D721Med (cell line): ENCODE data around the gene EAPP.
A peak's percentile ranks its signal among the peaks of the same experiment; 100 is the strongest.
"Not testable (repeated sequence)": the region's sequence is repeated elsewhere in the genome, so short reads cannot be mapped to it uniquely, and the experiment has no call there.

ENCODE experiments used
- DNase-seq: peaks from one replicate; pipeline ENCODE4 v3.0.0; 2011; ENCODE audit warnings: low spot score; ENCODE audit not compliant: insufficient read length
- FAIRE-seq: peaks from 2 replicates; lab custom pipeline; 2011; peaks lifted over from hg19 to GRCh38; lab: Jason Lieb, UNC
- TF ChIP-seq, protein P1 (sequence below): IDR thresholded peaks from 2 replicates; pipeline ENCODE4 v1.5.1; 2012; ENCODE audit warnings: mild to moderate bottlenecking, control low read depth; ENCODE audit not compliant: insufficient read depth; ENCODE audit errors: missing control alignments

Gene EAPP

DNA sequence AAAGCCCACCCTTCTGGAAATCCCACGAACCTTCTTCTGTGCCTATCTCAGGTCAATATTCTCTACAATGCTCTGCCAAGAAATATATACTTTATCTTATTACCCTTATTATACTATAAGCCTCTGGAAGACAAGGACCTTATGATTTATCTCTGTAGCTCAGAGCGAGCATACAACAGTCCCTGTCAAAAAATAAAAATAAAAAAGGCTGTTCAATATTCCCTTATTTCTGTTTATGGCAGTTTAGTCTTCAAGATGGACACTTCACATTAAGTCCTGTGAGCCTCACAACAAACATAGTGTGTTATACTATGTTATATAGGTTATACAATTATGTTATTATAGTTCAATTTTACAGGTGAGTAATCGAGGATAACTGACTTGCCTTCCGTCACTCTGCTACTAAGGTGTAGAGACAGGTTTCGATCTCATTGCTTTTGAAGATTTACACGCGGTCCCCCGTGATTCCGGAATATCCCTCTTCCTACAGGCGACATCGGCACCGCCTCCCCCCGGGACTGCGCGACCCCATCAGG, 562 bp downstream of the EAPP start:
- DNase-seq (peak; percentile 7), FAIRE-seq (no peak)

DNA sequence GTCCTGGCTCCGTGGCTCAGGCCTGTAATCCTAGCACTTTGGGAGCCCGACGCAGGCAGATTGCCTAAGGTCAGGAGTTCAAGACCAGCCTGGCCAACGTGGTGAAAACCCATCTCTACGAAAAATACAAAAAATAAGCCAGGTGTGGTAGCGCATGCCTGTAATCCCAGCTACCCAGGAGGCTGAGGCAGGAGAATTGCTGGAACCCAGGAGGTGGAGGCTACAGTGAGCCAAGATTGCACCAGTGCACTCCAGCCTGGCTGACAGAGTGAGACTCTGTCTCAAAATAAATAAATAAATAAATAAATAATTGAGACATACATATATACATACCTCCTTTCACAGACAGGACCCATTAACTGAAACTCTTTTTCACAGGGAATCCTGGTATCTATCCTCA, 1.4 kb downstream of the EAPP start:
- not testable (repeated sequence) for DNase-seq, FAIRE-seq

More for the DNA sequence above, 562 bp downstream of the EAPP start:
- TF ChIP-seq, protein P1, sequence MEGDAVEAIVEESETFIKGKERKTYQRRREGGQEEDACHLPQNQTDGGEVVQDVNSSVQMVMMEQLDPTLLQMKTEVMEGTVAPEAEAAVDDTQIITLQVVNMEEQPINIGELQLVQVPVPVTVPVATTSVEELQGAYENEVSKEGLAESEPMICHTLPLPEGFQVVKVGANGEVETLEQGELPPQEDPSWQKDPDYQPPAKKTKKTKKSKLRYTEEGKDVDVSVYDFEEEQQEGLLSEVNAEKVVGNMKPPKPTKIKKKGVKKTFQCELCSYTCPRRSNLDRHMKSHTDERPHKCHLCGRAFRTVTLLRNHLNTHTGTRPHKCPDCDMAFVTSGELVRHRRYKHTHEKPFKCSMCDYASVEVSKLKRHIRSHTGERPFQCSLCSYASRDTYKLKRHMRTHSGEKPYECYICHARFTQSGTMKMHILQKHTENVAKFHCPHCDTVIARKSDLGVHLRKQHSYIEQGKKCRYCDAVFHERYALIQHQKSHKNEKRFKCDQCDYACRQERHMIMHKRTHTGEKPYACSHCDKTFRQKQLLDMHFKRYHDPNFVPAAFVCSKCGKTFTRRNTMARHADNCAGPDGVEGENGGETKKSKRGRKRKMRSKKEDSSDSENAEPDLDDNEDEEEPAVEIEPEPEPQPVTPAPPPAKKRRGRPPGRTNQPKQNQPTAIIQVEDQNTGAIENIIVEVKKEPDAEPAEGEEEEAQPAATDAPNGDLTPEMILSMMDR = no peak

DNA sequence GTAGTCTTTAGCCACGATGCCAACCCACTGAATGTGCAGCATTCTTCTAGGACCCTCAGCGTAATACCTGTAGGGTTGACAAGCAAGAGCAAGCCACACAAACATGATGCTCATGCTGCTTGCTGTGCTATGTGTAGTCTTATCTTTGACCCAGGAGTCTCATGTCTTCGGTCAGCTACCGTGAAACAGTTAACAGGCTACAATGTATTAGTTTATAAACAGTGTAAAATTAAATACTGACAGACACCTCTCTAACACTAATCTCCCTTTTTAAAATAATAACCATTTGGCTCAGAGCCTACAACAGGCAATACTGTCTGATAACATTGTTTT, 1.9 kb downstream of the EAPP start:
- no peak for DNase-seq
- TF ChIP-seq, protein P1 = no peak
- FAIRE-seq = no peak

DNA sequence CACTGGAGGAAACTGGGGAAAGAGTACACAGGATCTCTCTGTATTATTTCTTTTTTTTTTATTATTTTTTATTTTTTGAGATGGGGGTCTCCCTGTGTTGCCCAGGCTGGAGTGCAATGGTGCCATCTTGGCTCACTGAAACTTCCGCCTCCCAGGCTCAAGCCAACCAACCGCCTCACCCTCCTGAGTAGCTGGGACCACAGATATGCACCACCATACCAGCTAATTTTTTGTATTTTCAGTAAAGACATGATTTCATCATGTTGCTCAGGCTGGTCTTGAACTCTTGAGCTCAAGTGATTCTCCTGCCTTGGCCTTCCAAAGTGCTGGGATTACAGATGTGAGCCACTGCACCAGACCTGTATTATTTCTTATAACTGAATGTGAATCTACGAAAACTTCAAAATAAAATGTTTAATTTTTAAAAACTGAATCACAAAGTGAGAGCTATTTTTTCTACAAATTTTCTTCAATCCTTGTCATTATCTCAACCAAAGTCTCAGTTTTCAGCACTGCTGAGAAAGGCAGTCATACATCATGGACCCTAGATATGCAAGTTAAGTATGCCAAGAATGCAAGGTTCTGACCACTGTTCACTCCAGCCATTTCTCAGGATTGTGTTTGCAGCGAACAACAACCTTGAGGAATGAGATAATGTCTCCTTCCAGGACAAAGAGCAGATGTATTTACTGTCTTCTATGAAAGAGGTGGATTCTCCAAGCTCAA, 2.4 kb downstream of the EAPP start:
- FAIRE-seq (no peak), DNase-seq (no peak)
- TF ChIP-seq, protein P1 = no peak

DNA sequence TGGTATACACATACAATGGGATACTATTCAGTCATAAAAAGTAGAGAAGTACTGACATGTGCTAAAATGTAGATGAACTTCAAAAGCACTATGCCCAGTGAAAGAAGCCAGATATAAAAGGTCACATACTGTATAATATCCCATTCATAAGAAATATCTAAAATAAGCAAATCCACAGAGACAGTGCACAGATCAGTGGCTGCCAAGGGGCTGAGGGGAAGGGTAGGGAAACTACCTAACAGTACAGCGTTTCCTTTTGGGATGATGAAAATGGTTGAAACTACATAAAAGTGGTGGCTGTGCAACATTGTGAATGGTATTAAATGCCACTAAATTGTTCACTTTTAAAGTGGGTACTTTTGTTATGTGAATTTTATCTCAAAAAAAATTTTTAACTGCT, 11.9 kb downstream of the EAPP start:
- DNase-seq (no peak), FAIRE-seq (no peak)
- TF ChIP-seq, protein P1 = no peak

DNA sequence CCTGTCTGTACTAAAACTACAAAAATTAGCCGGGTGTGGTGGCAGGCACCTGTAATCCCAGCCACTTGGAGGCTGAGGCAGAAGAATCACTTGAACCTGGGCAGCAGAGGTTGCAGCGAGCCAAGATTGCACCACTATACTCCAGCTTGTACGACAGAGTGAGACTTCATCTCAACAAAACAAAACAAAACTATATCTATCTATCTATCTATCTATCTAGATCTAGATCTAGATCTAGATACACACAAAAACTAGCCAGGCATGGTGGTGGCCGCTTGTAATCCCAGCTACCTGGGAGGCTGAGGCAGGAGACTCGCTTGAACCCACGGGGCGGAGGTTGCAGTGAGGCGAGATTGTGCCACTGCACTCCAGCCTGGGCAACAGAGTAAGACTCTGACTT, 15.3 kb downstream of the EAPP start:
- not testable (repeated sequence) for FAIRE-seq, DNase-seq

DNA sequence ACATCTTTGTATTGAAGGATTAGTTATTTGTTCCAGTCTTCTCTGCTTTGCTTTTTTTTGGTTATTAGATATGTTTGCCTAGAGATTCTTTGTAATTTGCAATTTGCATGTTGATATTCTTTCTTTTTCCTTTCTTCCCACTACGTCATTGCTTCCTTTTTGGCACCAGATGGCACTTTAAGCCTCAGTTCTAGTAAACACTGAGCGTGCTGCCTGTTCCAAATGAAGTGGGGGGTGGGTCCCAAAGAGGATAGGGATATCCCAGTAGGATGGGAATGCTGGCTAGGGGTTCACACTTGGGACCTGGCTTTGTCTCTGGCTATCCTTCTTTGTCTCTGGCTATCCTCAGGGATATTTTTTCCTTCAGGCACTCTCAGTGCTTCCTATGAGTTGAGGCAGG, 17.0 kb downstream of the EAPP start:
- TF ChIP-seq, protein P1 = peak; percentile 10
- no peak for FAIRE-seq
- DNase-seq = no peak

DNA sequence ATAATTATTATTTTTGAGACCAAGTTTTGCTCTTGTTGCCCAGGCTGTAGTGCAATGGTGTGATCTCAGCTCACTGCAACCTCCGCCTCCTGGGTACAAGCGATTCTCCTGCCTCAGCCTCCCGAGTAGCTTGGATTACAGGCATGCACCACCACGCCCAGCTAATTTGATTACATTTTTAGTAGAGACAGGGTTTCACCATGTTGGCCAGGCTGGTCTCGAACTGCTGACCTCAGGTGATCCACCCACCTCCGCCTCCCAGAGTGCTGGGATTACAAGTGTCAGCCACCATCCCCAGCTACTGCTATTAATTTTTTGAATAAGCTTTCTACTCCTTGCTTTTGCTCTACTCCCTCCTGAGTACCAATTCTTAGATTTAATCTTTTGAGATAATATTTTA, 18.4 kb downstream of the EAPP start:
- FAIRE-seq, DNase-seq: not testable (repeated sequence)

DNA sequence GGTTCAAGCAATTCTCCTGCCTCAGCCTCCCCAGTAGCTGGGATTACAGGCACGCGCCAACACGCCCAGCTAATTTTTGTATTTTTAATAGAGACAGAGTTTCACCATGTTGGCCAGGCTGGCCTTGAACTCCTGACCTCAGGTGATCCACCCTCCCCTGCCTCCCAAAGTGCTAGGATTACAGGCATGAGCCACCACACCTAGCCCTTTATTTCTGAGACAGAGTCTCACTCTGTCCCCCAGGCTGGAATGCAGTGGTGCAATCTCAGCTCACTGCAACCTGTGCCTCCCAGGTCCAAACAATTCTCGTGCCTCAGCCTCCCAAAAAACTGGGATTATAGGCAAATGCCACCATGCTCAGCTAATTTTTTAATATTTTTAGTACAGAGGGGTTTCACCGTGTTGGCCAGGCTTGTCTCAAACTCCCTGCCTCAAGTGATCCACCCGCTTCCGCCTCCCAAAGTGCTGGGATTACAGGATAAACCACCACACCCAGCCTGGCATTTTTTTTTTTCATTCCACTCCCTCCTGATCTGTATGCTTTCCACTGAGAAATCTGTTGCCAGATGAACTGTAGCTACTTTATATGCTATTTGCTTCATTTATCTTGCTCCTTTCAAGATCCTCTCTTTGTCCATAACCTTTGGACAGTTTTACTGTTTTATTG, 19.1 kb downstream of the EAPP start:
- not testable (repeated sequence) for DNase-seq, FAIRE-seq
